ENCODE measurements around the gene PPP1R26.

DNA sequence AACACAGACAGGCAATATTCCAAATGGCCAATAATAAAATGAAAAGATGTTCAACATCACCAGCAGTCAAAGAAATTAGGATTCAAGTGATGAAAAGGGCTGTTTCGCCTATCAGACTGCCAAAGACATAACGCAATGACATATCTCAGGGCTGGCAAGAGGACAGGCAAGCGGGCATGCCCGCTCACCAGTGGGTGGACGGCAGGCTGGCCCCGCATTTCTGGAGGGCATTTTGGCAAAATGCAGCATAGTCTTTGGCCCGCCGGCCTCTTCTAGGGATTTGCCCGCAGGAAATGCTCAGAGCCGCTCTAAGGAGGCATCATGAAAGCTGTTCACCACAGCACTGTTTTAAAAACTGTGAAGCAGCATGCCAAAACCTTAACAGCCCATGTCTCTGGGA, 1.4 kb upstream of the PPP1R26 start:
- TF ChIP-seq CTCF (IDR thresholded peaks at IDR 0.05; ENCODE audit: low read length) = no peak
- TF ChIP-seq EZH2 (IDR thresholded peaks at IDR 0.05; ENCODE audit: borderline replicate concordance, low read length) = no peak
